GM21381 (cell line): ENCODE data around the gene PCDHGA11.
"Not testable (repeated sequence)": the region's sequence is repeated elsewhere in the genome, so short reads cannot be mapped to it uniquely, and the experiment has no call there.

Experiments used
- ATAC-seq: cut with Tn5 transposase; IDR thresholded peaks from one replicate; pipeline ENCODE4 v1.9.1; 2021; ENCODE audit warnings: mild to moderate bottlenecking, moderate library complexity; ENCODE audit not compliant: unreplicated experiment

The PCDHGA11 gene

DNA sequence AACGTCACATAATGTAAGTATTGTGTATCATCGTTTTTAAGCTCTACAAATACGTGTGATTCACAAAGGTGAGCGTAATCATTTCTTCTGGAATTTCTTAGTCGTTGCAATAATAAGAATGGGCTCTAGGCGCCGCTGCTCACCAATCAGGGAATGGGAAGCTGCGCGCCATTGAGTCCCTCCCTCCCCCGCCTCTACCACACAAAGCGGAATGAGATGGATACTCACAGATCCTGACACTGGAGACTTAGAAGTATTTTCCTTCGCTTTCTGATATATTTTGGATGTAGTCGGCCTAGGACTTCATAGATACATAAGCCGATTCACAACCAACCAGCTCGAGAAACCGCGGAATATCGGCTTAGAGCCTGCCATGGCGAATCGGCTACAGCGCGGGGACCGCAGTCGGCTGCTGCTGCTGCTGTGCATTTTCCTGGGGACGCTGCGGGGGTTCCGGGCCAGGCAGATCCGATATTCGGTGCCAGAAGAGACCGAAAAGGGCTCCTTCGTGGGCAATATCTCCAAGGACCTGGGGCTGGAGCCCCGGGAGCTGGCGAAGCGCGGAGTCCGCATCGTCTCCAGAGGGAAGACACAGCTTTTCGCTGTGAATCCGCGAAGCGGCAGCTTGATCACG, at the start of gene PCDHGA11:
TSS of gene PCDHGA11 (plus strand) at position 197 of the 634 bp plus-strand sequence. CDS start at position 374, 177 bp downstream.
- ATAC-seq, result no peak

DNA sequence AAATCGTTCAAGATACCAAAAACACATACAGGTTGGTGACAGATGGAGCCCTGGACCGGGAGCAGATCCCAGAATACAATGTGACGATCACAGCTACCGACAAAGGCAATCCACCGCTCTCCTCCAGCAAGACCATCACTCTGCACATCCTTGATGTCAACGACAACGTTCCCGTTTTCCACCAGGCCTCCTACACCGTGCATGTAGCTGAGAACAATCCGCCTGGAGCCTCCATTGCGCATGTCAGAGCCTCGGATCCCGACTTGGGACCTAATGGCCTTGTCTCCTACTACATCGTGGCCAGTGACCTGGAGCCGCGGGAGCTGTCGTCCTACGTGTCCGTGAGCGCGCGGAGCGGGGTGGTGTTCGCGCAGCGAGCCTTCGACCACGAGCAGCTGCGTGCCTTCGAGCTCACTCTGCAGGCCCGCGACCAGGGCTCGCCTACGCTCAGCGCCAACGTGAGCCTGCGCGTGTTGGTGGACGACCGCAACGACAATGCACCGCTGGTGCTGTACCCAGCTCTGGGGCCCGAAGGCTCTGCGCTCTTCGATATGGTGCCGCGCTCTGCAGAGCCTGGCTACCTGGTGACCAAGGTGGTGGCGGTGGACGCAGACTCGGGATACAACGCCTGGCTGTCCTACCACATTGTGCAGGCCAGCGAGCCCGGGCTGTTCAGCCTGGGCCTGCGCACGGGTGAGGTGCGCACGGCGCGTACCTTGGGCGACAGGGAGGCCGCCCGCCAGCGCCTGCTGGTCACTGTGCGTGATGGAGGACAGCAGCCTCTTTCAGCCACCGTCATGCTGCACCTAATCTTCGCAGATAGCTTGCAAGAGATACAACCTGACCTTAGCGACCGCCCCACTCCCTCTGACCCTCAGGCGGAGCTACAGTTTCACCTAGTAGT, 49.0 kb upstream of the PCDHGA11 start:
- ATAC-seq, result no peak

DNA sequence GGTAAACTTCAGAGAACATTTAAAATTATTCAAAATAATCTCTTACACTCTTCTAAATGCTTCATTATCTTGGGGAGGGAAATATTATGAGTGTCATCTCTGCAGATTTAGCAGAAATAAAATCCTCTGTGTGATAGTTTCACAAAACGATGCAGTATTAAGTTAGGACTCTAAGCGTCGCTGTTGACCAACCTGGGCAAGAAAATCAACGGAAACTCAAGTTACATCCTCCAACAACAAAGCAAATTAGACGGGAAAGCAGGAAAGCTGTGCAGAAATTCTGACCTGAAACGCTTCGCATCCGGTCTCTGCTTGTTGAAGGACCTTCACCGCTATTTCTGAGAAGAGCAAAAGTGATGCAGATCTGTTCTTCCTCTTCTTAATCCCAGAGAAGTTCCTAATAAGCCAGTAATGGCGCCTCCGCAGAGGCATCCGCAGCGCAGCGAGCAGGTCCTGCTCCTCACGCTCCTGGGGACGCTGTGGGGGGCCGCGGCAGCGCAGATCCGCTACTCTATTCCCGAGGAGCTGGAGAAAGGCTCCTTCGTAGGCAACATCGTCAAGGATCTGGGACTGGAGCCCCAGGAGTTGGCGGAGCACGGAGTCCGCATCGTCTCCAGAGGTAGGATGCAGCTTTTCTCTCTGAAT, 47.1 kb upstream of the PCDHGA11 start, which contains the start of gene PCDHGA6:
TSS of gene PCDHGA6 (plus strand) at position 219 of the 645 bp plus-strand sequence. CDS start at position 412, 193 bp downstream.
- ATAC-seq, result no peak

DNA sequence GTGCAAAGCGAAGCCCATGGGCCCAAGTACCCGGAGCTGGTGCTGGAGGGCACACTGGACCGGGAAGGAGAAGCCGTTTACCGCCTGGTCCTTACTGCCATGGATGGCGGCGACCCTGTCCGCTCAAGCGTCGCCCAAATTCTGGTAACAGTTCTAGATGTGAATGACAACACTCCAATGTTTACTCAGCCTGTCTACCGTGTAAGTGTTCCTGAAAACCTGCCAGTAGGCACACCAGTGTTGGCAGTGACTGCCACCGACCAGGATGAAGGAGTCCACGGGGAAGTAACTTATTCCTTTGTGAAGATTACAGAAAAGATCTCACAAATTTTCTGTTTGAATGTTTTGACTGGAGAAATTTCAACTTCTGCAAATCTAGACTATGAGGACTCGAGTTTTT, 46.2 kb upstream of the PCDHGA11 start:
- no peak for ATAC-seq

DNA sequence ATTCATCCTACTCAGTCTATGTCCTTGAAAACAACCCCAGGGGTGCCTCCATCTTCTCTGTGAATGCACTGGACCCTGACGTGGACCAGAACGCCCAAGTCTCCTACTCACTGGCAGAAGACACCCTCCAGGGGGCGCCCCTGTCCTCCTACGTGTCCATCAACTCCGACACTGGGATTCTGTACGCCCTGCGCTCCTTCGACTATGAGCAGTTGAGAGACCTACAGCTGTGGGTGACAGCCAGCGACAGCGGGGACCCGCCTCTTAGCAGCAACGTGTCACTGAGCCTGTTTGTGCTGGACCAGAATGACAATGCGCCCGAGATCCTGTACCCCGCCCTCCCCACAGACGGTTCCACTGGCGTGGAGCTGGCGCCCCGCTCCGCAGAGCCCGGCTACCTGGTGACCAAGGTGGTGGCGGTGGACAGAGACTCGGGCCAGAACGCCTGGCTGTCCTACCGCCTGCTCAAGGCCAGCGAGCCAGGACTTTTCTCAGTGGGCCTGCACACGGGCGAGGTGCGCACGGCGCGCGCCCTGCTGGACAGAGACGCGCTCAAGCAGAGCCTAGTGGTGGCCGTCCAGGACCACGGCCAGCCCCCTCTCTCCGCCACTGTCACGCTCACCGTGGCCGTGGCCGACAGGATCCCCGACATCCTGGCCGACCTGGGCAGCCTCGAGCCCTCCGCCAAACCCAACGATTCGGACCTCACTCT, 45.3 kb upstream of the PCDHGA11 start:
- ATAC-seq, result not testable (repeated sequence)

DNA sequence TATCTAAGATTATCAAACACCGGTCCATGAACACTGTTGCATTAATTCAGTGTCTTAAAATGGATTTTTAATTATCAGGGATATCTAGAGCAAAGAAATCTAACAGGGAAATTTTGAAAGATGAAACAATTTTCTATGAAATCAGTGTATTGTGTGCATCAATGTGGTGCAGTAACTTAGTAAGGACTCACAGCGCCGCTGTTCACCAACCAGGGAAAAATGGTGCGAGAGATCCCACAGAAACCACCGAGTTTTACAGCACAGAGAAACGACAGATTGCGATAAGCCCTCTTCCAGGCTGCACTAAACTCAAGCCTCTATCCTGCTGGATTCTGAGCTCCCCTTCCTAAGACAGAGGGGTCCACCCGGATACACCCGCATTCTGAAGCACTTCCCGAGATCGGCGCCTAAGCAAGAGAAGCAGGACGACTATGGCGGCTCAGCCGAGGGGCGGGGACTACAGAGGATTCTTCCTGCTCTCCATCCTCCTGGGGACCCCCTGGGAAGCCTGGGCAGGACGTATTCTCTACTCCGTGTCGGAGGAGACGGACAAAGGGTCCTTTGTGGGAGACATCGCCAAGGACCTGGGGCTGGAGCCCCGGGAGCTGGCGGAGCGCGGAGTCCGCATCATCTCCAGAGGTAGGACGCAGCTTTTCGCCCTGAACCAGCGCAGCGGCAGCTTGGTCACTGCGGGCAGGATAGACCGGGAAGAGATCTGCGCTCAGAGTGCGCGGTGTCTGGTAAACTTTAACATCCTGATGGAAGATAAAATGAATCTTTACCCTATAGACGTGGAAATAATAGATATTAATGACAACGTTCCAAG, 38.2 kb upstream of the PCDHGA11 start, which contains the start of gene PCDHGA7:
TSS of gene PCDHGA7 (plus strand) at position 274 of the 826 bp plus-strand sequence. CDS start at position 432, 158 bp downstream.
- ATAC-seq, result no peak

DNA sequence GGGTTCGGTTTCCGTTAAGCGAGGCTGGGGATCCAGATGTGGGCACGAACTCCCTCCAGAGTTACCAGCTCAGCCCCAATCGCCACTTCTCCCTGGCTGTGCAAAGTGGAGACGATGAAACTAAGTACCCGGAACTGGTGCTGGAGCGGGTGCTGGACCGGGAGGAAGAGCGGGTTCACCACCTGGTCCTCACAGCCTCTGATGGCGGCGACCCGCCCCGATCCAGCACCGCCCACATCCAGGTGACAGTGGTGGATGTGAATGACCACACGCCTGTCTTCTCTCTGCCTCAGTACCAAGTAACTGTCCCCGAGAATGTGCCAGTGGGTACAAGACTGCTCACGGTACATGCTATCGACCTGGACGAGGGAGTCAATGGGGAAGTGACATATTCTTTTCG, 37.5 kb upstream of the PCDHGA11 start:
- no peak for ATAC-seq

DNA sequence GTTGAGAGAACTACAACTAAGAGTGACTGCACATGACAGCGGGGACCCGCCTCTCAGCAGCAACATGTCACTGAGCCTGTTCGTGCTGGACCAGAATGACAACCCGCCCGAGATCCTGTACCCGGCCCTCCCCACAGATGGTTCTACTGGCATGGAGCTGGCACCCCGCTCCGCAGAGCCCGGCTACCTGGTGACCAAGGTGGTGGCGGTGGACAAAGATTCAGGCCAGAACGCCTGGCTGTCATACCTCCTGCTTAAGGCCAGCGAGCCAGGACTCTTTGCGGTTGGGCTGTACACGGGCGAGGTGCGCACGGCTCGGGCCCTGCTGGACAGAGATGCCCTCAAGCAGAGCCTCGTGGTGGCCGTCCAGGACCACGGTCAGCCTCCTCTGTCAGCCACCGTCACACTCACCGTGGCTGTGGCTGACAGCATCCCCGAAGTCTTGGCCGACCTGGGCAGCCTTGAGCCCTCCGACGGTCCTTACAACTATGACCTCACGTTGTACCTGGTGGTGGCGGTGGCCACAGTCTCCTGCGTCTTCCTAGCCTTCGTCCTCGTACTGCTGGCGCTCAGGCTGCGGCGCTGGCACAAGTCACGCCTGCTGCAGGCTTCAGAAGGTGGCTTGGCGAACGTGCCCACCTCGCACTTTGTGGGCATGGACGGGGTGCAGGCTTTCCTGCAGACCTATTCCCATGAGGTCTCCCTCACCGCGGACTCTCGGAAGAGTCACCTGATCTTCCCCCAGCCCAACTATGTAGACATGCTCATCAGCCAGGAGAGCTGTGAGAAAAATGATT, 36.2 kb upstream of the PCDHGA11 start:
- no peak for ATAC-seq

DNA sequence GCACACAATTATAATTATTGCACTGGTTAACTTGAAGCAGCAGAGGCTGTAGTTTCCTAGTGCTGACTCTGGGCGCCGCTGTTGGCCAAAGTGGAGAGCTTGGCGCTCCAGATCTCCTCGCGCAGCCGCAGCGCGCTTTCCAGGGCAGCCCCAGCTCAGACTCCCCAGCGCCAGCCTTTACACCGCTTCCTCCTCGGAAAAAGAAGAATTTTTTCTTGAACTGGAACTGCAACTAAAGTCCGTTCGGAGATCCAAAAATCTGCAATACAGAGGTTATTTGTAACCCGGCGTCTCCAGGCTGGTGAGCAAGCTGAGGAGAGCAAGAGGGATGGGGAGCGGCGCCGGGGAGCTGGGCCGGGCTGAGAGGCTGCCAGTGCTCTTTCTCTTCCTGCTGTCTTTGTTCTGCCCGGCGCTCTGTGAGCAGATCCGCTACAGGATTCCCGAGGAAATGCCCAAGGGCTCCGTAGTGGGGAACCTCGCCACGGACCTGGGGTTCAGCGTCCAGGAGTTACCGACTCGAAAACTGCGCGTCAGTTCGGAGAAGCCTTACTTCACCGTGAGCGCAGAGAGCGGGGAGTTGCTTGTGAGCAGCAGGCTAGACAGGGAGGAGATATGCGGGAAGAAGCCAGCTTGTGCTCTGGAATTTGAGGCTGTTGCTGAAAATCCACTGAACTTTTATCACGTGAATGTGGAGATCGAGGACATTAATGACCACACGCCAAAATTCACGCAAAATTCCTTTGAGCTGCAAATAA, 33.1 kb upstream of the PCDHGA11 start, which contains the start of gene PCDHGB4:
TSS of gene PCDHGB4 (plus strand) at position 142 of the 755 bp plus-strand sequence. CDS start at position 329, 187 bp downstream.
- not testable (repeated sequence) for ATAC-seq

DNA sequence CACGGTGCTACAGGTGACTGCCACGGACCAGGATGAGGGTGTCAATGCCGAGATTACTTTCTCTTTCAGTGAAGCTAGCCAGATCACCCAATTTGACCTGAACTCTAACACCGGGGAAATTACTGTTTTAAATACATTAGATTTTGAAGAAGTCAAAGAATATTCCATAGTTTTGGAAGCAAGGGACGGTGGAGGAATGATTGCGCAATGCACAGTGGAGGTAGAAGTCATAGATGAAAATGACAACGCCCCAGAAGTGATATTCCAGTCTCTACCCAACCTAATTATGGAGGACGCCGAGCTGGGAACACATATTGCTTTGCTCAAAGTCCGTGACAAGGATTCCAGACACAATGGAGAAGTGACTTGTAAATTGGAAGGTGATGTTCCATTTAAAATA, 32.2 kb upstream of the PCDHGA11 start:
- no peak for ATAC-seq

DNA sequence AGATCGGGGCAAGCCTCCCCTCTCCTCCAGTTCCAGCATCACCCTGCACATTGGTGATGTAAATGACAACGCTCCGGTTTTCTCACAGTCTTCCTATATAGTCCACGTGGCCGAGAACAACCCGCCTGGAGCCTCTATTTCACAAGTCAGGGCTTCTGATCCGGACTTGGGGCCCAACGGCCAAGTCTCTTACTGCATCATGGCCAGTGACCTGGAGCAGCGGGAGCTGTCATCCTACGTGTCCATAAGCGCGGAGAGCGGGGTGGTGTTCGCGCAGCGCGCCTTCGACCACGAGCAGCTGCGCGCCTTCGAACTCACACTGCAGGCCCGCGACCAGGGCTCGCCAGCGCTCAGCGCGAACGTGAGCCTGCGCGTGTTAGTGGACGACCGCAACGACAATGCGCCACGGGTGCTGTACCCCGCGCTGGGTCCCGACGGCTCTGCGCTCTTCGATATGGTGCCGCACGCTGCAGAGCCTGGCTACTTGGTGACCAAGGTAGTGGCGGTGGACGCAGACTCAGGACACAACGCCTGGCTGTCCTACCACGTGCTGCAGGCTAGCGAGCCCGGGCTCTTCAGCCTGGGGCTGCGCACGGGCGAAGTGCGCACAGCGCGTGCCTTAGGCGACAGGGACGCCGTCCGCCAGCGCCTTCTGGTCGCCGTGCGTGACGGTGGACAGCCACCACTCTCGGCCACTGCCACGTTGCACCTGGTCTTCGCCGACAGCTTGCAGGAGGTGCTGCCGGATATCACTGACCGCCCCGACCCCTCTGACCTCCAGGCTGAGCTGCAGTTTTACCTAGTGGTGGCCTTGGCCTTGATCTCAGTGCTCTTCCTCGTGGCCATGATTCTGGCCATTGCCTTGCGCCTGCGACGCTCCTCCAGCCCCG, 31.5 kb upstream of the PCDHGA11 start:
- ATAC-seq, result no peak

DNA sequence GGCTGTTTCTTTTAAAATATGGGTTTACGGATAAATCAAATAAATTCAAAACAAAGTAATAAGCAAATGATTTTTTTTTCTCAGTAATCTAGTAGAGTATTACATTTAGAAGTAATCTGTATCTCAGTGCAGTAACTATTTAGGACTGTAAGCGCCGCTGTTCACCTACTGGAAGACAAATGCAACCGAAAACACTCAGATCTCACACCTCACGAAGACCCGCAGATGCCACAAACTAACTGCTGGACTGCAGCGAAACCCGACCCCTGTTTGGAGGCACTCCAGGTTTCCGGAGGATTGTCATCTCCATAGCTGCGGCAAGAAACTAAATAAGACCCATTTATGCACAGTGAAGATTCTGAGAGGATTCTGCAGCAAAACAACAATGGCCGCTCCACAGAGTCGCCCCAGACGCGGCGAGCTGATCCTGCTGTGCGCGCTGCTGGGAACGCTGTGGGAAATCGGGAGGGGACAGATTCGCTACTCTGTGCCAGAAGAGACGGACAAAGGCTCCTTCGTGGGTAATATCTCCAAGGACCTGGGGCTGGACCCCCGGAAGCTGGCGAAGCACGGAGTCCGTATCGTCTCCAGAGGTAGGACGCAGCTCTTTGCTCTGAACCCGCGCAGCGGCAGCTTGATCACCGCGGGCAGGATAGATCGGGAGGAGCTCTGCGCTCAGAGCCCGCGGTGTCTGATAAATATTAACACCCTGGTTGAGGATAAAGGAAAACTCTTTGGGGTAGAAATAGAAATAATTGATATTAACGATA, 28.2 kb upstream of the PCDHGA11 start, which contains the start of gene PCDHGA8:
TSS of gene PCDHGA8 (plus strand) at position 205 of the 770 bp plus-strand sequence. CDS start at position 386, 181 bp downstream.
- ATAC-seq, result no peak

DNA sequence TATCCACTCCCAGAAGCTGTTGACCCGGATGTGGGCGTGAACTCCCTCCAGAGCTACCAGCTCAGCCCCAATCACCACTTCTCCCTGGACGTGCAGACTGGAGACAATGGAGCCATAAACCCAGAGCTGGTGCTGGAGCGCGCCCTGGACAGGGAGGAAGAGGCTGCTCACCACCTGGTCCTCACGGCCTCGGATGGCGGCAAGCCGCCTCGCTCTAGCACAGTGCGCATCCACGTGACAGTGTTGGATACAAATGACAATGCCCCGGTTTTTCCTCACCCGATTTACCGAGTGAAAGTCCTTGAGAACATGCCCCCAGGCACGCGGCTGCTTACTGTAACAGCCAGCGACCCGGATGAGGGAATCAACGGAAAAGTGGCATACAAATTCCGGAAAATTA, 27.6 kb upstream of the PCDHGA11 start:
- ATAC-seq, result no peak

DNA sequence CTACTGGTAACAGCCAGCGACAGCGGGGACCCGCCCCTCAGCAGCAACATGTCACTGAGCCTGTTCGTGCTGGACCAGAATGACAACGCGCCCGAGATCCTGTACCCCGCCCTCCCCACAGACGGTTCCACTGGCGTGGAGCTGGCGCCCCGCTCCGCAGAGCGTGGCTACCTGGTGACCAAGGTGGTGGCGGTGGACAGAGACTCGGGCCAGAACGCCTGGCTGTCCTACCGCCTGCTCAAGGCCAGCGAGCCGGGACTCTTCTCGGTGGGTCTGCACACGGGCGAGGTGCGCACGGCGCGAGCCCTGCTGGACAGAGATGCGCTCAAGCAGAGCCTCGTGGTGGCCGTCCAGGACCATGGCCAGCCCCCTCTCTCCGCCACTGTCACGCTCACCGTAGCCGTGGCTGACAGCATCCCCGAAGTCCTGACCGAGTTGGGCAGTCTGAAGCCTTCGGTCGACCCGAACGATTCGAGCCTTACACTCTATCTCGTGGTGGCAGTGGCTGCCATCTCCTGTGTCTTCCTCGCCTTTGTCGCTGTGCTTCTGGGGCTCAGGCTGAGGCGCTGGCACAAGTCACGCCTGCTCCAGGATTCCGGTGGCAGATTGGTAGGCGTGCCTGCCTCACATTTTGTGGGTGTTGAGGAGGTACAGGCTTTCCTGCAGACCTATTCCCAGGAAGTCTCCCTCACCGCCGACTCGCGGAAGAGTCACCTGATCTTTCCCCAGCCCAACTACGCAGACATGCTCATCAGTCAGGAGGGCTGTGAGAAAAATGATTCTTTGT, 26.3 kb upstream of the PCDHGA11 start:
- ATAC-seq, result not testable (repeated sequence)

DNA sequence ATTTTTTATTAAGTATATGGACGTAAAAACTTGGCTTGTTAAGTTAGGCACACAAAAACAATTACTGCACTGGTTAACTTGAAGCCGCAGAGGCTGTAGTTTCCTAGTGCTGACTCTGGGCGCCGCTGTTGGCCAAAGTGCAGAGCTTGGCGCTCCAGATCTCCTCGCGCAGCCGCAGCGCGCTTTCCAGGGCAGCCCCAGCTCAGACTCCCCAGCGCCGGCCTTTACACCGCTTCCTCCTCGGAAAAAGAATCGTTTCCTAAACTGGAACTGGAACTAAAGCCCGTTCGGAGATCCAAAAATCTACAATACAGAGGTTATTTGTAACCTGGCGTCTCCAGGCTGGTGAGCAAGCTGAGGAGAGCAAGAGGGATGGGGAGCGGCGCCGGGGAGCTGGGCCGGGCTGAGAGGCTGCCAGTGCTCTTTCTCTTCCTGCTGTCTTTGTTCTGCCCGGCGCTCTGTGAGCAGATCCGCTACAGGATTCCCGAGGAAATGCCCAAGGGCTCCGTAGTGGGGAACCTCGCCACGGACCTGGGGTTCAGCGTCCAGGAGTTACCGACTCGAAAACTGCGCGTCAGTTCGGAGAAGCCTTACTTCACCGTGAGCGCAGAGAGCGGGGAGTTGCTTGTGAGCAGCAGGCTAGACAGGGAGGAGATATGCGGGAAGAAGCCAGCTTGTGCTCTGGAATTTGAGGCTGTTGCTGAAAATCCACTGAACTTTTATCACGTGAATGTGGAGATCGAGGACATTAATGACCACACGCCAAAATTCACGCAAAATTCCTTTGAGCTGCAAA, 22.9 kb upstream of the PCDHGA11 start, which contains the start of gene PCDHGB5:
TSS of gene PCDHGB5 (plus strand) at position 192 of the 796 bp plus-strand sequence. CDS start at position 373, 181 bp downstream.
- ATAC-seq, result peak; percentile 75
